Ishikawa (cell line): ENCODE results near the gene MTOR.
A peak's percentile ranks its signal among the peaks of the same experiment; 100 is the strongest.

Experiments used
- CEBPB ChIP-seq: IDR thresholded peaks from 2 replicates; pipeline ENCODE4 v1.6.1; 2012
- CREB1 ChIP-seq: IDR thresholded peaks from 2 replicates; pipeline ENCODE4 v1.6.1; 2012; ENCODE audit warnings: low read depth
- EGR1 ChIP-seq: IDR thresholded peaks from 2 replicates; pipeline ENCODE4 v1.6.1; 2012
- EP300 ChIP-seq: IDR thresholded peaks from 2 replicates; pipeline ENCODE4 v1.6.1; 2012; ENCODE audit warnings: borderline replicate concordance
- FOXM1 ChIP-seq: IDR thresholded peaks from 2 replicates; pipeline ENCODE4 v1.6.1; 2012; ENCODE audit warnings: low read depth, borderline replicate concordance
- MAX ChIP-seq: IDR thresholded peaks from 2 replicates; pipeline ENCODE4 v1.6.1; 2012
- NFIC ChIP-seq: IDR thresholded peaks from 2 replicates; pipeline ENCODE4 v1.6.1; 2012
- RAD21 ChIP-seq: IDR thresholded peaks from 2 replicates; pipeline ENCODE4 v1.6.1; 2012; ENCODE audit warnings: low read depth
- TAF1 ChIP-seq: IDR thresholded peaks from 2 replicates; pipeline ENCODE4 v1.6.1; 2012; ENCODE audit warnings: low read depth, mild to moderate bottlenecking
- TCF12 ChIP-seq: IDR thresholded peaks from 2 replicates; pipeline ENCODE4 v1.6.1; 2012; ENCODE audit warnings: low read depth
- TEAD4 ChIP-seq: IDR thresholded peaks from 2 replicates; pipeline ENCODE4 v1.6.1; 2012
- USF1 ChIP-seq: IDR thresholded peaks from 2 replicates; pipeline ENCODE4 v1.6.1; 2012
- YY1 ChIP-seq: IDR thresholded peaks from 2 replicates; pipeline ENCODE4 v1.6.1; 2012; ENCODE audit warnings: low read depth
- ZBTB7A ChIP-seq: IDR thresholded peaks from 2 replicates; pipeline ENCODE4 v1.6.1; 2012; ENCODE audit warnings: low read depth
- TF ChIP-seq, protein P1 (sequence below): IDR thresholded peaks from 2 replicates; pipeline ENCODE4 v1.6.1; 2012; ENCODE audit warnings: low read depth, mild to moderate bottlenecking

Gene MTOR

DNA sequence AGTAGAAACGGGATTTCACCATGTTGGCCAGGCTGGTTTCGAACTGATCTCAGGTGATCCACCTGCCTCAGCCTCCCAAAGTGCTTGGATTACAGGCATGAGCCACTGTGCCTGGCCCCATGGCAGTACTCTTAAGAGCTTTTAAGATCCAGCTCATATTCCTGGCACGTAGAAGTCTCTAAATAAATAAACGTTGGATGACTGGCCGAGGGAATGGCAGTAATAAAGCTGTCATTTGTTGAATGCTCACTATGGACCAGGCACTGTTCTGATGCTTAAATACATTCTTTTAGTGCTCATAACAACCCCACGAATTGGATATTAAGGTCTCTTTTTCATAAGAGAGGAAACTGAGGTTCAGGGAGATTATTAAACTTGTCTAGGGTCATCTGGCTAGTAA is 31.5 kb upstream of the MTOR start:
- TF ChIP-seq CEBPB: no peak
- TF ChIP-seq RAD21: no peak
- TF ChIP-seq TEAD4: no peak
- TF ChIP-seq, protein P1, sequence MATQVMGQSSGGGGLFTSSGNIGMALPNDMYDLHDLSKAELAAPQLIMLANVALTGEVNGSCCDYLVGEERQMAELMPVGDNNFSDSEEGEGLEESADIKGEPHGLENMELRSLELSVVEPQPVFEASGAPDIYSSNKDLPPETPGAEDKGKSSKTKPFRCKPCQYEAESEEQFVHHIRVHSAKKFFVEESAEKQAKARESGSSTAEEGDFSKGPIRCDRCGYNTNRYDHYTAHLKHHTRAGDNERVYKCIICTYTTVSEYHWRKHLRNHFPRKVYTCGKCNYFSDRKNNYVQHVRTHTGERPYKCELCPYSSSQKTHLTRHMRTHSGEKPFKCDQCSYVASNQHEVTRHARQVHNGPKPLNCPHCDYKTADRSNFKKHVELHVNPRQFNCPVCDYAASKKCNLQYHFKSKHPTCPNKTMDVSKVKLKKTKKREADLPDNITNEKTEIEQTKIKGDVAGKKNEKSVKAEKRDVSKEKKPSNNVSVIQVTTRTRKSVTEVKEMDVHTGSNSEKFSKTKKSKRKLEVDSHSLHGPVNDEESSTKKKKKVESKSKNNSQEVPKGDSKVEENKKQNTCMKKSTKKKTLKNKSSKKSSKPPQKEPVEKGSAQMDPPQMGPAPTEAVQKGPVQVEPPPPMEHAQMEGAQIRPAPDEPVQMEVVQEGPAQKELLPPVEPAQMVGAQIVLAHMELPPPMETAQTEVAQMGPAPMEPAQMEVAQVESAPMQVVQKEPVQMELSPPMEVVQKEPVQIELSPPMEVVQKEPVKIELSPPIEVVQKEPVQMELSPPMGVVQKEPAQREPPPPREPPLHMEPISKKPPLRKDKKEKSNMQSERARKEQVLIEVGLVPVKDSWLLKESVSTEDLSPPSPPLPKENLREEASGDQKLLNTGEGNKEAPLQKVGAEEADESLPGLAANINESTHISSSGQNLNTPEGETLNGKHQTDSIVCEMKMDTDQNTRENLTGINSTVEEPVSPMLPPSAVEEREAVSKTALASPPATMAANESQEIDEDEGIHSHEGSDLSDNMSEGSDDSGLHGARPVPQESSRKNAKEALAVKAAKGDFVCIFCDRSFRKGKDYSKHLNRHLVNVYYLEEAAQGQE: no peak
- TF ChIP-seq MAX: no peak
- TF ChIP-seq FOXM1: no peak
- TF ChIP-seq NFIC: no peak
- no peak for TF ChIP-seq ZBTB7A
- no peak for TF ChIP-seq EGR1
- no peak for TF ChIP-seq TAF1
- TF ChIP-seq EP300: no peak
- TF ChIP-seq CREB1: no peak
- no peak for TF ChIP-seq TCF12
- no peak for TF ChIP-seq YY1

- no peak for TF ChIP-seq CREB1
- TF ChIP-seq, protein P1: no peak
- TF ChIP-seq FOXM1: no peak
- no peak for TF ChIP-seq TCF12
Observed at GRCh38 chr1:11291049-11291448, 28.7 kb upstream of the MTOR start.

DNA sequence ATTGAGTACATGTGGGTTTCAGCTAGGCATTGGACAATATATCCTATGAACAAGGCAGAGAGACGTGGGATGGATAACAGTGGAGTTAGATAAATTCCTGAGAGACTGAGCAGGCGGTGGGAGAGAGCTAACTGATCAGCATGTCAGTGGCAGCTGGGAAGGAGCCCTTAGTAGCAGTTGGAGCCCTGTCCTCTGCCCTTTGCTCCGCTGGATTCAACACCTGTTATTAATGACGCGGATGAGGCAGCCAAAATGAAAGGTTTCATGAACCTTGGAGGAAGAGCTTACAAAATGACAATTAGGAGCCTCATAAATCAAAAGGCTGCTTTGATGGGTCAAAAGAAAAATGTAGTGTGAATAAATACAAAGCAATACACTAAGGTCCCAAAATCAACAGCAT is 26.7 kb upstream of the MTOR start:
- no peak for TF ChIP-seq NFIC
- no peak for TF ChIP-seq TEAD4
- no peak for TF ChIP-seq USF1

DNA sequence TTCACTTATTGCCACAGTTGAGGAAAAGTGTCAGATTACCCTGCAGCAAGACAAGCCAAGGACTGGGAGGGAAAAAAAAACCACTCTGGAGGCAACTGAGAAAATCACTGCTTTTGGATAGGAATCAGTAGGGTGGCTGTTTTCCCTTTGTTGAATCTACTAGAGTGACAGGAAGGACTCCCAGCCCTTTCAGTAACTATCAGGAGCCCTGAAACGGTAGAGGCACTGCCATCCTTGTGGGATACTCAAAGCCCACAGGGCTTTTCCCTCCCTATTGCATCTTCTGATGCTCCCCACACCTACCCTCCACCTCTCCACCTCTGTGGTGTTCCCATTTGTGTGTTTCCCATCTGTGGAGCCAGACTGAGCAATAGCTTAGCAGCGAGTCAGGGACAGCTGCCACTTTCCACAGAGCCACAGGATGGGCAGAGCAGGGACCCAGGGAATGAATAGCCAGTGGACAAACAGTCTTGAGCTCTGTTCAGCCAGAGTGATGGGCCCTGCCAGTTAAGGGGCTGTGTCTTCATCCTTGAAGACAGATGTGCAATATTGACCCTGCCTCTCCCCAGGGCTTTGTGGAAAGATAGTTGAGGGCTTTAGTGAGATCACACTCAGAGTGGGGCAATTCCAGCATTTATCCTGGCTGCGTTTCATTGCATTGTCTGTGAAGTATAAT is 24.5 kb upstream of the MTOR start:
- TF ChIP-seq FOXM1 (no peak), CEBPB (no peak), MAX (no peak), TAF1 (no peak), YY1 (no peak), EP300 (no peak), NFIC (no peak), RAD21 (no peak), CREB1 (no peak), EGR1 (no peak)
- TF ChIP-seq, protein P1: no peak

DNA sequence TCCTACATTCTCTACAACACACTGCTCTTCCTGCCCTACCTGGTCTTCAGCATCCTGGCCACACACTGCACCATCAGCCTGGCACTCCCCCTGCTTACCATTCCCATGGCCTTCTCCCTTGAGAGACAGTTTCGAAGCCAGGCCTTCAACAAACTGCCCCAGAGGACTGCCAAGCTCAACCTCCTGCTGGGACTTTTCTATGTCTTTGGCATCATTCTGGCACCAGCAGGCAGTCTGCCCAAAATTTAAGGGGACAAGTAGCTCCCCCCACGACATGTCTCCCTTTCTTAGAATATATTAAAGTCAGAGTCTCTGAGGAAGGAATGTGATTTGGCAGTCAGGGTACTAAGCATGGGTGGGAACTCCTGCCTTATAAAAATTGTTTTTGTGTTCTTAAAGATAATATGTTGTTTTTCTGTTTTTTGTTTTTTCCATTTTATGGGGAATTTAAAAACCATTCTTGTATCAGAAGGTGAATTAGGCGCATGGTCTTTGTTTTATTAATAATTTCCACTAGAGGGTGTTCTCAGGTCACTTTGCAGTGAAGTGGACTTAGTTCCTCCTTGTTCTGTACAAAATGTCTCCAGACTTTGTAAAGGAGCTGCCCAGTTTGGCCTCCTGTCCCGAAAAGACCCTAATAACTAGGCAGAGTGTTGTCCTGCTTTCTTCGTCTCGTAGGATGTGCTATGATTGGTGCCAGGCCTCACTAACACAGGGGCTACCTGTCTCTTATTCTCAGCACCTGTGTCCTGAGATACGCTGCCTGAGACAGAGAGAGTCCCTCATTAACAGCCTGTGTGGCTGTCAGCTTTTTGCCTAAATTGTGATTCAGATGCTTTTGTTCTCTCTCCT is 23.8 kb upstream of the MTOR start:
- TF ChIP-seq FOXM1: no peak
- TF ChIP-seq RAD21: peak; percentile 31; the same call in 1 of the 2 replicates
- no peak for TF ChIP-seq YY1
- no peak for TF ChIP-seq CEBPB
